Vagina (tissue), 2 donors: Measurements from ENCODE around the gene CHD6.

Experiments
- POLR2A ChIP-seq, 2 donors: fragments of 450-650 bp; IDR thresholded peaks; one replicate each; pipeline ENCODE4 v1.6.1; 2017; ENCODE audit warnings: antibody characterized with exemption in 2 of 2, mild to moderate bottlenecking in 2 of 2, moderate library complexity in 2 of 2
- POLR2AphosphoS5 ChIP-seq, 2 donors: sonication (generic); formaldehyde crosslinking; IDR thresholded peaks; one replicate each; pipeline ENCODE4 v1.9.0; 2017; ENCODE audit warnings: antibody characterized with exemption in 2 of 2, mild to moderate bottlenecking in 2 of 2, low read depth in 1 of 2; ENCODE audit not compliant: insufficient read depth in 1 of 2
- TF ChIP-seq, protein P1 (sequence below), 3 experiments: fragments of 450-650 bp in 2 of 3; fragments of 200-600 bp in 1 of 3; sonication (generic) in 1 of 3; IDR thresholded peaks; one replicate each; pipeline ENCODE4 v1.5.1; 2017 to 2019; ENCODE audit warnings: antibody characterized with exemption in 3 of 3, mild to moderate bottlenecking in 2 of 3, moderate library complexity in 2 of 3

DNA sequence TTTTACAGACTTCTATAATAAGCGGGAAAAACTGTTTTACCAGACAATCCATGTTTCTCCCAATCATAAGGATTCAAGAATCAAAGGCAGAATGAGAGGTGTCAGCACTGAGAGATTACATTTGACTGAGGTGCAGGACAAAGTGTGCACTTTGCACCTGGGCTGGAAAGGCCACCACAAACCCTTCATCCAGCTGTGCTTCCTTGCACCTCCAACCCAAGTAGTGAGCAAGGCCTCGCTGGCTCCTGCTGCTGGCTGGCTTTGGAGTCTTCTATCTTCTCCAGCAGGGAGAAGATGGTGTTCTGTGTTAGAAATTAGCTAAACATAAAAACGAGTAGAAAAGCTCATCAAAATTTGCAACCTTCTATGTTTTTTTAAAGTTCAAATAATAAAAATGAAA, 77.7 kb downstream of the CHD6 start:
- TF ChIP-seq, protein P1, sequence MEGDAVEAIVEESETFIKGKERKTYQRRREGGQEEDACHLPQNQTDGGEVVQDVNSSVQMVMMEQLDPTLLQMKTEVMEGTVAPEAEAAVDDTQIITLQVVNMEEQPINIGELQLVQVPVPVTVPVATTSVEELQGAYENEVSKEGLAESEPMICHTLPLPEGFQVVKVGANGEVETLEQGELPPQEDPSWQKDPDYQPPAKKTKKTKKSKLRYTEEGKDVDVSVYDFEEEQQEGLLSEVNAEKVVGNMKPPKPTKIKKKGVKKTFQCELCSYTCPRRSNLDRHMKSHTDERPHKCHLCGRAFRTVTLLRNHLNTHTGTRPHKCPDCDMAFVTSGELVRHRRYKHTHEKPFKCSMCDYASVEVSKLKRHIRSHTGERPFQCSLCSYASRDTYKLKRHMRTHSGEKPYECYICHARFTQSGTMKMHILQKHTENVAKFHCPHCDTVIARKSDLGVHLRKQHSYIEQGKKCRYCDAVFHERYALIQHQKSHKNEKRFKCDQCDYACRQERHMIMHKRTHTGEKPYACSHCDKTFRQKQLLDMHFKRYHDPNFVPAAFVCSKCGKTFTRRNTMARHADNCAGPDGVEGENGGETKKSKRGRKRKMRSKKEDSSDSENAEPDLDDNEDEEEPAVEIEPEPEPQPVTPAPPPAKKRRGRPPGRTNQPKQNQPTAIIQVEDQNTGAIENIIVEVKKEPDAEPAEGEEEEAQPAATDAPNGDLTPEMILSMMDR (IDR thresholded peaks at IDR 0.05): no peak
- no peak for TF ChIP-seq POLR2A (IDR thresholded peaks at IDR 0.05)
- TF ChIP-seq POLR2AphosphoS5 (IDR thresholded peaks at IDR 0.05; ENCODE audit: insufficient read depth in 1 of 2, low read depth in 1 of 2): no peak
